Progenitor cell of endocrine pancreas (in vitro differentiated cells): ENCODE data around the gene CEACAM5. TPM values are rescaled to one million over a fixed set of nuclear protein-coding genes. Genes with fewer than 3 reads are reported as not detected.
A peak's percentile ranks its signal among the peaks of the same experiment; 100 is the strongest.

Source experiments
- DNase-seq: peaks from one replicate; pipeline ENCODE4 v3.0.0; 2021; ENCODE audit warnings: low spot score; ENCODE audit not compliant: unreplicated experiment
- H3K27ac Mint-ChIP-seq: 2 replicates; pipeline ENCODE4 v1.8.0; 2021; ENCODE audit warnings: mild to moderate bottlenecking, moderate library complexity, mixed read lengths
- H3K27me3 Mint-ChIP-seq: 2 replicates; pipeline ENCODE4 v1.8.0; 2021; ENCODE audit warnings: mixed read lengths
- H3K36me3 Mint-ChIP-seq: 2 replicates; pipeline ENCODE4 v1.8.0; 2022; ENCODE audit warnings: mixed read lengths; ENCODE audit not compliant: insufficient read depth
- H3K4me1 Mint-ChIP-seq: 2 replicates; pipeline ENCODE4 v1.8.0; 2021; ENCODE audit warnings: low read depth, mixed read lengths
- H3K4me3 Mint-ChIP-seq: 2 replicates; pipeline ENCODE4 v1.8.0; 2021; ENCODE audit warnings: low read depth, mild to moderate bottlenecking, moderate library complexity, mixed read lengths
- H3K9me3 Mint-ChIP-seq: 2 replicates; pipeline ENCODE4 v1.8.0; 2021; ENCODE audit warnings: low read depth, mixed read lengths
- total RNA-seq: library from RNA; stranded (reverse); gene quantifications from 2 replicates; pipeline ENCODE4 v1.2.1, GENCODE V29; 2021
- TF ChIP-seq, protein P1 (sequence below): fragments of 200-600 bp; sonication (generic); IDR thresholded peaks from one replicate; pipeline ENCODE4 v1.5.0; 2021; ENCODE audit warnings: antibody characterized with exemption, mild to moderate bottlenecking; ENCODE audit not compliant: unreplicated experiment

Gene CEACAM5
- total RNA-seq, 1 donor from 2014 or later = not detected

DNA sequence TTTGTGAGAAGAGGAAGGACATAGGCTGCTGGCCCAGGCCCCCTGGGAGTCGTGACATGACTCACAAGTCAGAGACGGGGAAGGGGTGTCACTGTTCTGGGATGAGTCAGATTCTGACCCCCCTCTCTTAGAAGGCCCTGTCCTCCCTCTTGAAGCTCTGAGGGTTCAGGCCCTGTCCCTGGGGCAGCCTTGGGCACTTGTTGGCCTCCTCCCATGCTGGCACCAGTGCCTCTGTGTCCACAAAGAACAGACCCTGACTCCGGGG lies 17.7 kb upstream of the CEACAM5 start:
- no peaks in the 10 kb centered on the region for H3K36me3 Mint-ChIP-seq
- H3K27me3 Mint-ChIP-seq = no peaks in the 10 kb centered on the region
- no peak overlapping the region for H3K27ac Mint-ChIP-seq
- no peaks in the 10 kb centered on the region for H3K4me1 Mint-ChIP-seq
- H3K9me3 Mint-ChIP-seq = peaks cover 49% of the 10 kb centered on the region
- TF ChIP-seq, protein P1, sequence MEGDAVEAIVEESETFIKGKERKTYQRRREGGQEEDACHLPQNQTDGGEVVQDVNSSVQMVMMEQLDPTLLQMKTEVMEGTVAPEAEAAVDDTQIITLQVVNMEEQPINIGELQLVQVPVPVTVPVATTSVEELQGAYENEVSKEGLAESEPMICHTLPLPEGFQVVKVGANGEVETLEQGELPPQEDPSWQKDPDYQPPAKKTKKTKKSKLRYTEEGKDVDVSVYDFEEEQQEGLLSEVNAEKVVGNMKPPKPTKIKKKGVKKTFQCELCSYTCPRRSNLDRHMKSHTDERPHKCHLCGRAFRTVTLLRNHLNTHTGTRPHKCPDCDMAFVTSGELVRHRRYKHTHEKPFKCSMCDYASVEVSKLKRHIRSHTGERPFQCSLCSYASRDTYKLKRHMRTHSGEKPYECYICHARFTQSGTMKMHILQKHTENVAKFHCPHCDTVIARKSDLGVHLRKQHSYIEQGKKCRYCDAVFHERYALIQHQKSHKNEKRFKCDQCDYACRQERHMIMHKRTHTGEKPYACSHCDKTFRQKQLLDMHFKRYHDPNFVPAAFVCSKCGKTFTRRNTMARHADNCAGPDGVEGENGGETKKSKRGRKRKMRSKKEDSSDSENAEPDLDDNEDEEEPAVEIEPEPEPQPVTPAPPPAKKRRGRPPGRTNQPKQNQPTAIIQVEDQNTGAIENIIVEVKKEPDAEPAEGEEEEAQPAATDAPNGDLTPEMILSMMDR = no peak
- DNase-seq = no peak
- H3K4me3 Mint-ChIP-seq = no peak overlapping the region

DNA sequence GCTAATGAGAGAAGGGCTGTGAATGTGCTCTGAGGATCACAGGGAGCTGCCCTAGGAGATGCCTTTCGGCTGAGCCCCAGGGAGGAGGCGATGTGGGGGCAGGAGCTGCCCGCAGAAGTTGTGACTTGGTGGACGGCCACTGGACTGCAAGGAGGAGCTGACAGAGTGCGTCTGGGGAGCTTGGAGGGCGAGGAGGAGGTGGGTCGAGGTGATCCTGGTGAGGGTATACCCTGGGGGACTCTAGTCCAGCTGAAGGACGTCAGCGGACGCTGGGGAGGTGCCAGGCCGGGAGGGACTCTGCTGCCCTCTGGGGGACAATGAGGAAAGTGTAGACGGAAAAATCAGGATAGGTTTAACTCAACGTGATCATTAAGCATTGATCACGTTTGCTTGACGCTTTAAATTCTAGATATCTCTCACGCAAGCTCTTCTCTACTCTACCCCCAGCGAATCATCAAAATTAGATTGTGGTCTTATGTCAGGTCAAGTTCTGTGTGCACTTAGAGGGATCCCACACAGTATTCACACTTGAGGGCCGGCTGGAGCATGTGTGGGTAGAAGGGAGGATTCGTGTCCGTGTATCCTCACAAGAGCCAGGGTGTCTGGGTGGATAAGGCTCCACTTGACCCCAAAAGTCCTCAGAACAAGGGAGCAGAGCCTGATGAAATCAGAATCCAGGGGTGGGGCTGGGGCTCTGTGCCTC lies 17.0 kb upstream of the CEACAM5 start:
- TF ChIP-seq, protein P1 = peak; percentile 18
- no peak for DNase-seq
- H3K9me3 Mint-ChIP-seq = peaks cover 48% of the 10 kb centered on the region
- H3K27ac Mint-ChIP-seq = no peak overlapping the region
- H3K27me3 Mint-ChIP-seq = no peaks in the 10 kb centered on the region
- H3K4me1 Mint-ChIP-seq = no peaks in the 10 kb centered on the region
- no peaks in the 10 kb centered on the region for H3K36me3 Mint-ChIP-seq
- H3K4me3 Mint-ChIP-seq = no peak overlapping the region

DNA sequence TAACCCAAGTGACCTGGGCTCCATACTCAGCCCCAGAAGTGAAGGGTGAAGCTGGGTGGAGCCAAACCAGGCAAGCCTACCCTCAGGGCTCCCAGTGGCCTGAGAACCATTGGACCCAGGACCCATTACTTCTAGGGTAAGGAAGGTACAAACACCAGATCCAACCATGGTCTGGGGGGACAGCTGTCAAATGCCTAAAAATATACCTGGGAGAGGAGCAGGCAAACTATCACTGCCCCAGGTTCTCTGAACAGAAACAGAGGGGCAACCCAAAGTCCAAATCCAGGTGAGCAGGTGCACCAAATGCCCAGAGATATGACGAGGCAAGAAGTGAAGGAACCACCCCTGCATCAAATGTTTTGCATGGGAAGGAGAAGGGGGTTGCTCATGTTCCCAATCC lies 14.2 kb upstream of the CEACAM5 start:
- Mint-ChIP-seq H3K4me3 (no peak overlapping the region), H3K4me1 (no peaks in the 10 kb centered on the region), H3K36me3 (peaks cover 4% of the 10 kb centered on the region), H3K27me3 (no peaks in the 10 kb centered on the region), H3K9me3 (peaks cover 50% of the 10 kb centered on the region), H3K27ac (no peak overlapping the region)
- TF ChIP-seq, protein P1 = no peak
- no peak for DNase-seq

DNA sequence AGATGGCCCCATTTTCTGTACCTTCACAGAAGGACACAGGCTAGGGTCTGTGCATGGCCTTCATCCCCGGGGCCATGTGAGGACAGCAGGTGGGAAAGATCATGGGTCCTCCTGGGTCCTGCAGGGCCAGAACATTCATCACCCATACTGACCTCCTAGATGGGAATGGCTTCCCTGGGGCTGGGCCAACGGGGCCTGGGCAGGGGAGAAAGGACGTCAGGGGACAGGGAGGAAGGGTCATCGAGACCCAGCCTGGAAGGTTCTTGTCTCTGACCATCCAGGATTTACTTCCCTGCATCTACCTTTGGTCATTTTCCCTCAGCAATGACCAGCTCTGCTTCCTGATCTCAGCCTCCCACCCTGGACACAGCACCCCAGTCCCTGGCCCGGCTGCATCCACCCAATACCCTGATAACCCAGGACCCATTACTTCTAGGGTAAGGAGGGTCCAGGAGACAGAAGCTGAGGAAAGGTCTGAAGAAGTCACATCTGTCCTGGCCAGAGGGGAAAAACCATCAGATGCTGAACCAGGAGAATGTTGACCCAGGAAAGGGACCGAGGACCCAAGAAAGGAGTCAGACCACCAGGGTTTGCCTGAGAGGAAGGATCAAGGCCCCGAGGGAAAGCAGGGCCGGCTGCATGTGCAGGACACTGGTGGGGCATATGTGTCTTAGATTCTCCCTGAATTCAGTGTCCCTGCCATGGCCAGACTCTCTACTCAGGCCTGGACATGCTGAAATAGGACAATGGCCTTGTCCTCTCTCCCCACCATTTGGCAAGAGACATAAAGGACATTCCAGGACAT lies 13.4 kb upstream of the CEACAM5 start:
- peaks cover 47% of the 10 kb centered on the region for H3K9me3 Mint-ChIP-seq
- H3K4me1 Mint-ChIP-seq = no peaks in the 10 kb centered on the region
- H3K36me3 Mint-ChIP-seq = peaks cover 4% of the 10 kb centered on the region
- TF ChIP-seq, protein P1 = no peak
- H3K27ac Mint-ChIP-seq = no peak overlapping the region
- no peak overlapping the region for H3K4me3 Mint-ChIP-seq
- DNase-seq = no peak
- H3K27me3 Mint-ChIP-seq = no peaks in the 10 kb centered on the region

DNA sequence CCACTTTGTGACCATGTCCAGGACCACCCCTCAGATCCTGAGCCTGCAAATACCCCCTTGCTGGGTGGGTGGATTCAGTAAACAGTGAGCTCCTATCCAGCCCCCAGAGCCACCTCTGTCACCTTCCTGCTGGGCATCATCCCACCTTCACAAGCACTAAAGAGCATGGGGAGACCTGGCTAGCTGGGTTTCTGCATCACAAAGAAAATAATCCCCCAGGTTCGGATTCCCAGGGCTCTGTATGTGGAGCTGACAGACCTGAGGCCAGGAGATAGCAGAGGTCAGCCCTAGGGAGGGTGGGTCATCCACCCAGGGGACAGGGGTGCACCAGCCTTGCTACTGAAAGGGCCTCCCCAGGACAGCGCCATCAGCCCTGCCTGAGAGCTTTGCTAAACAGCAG lies 12.7 kb upstream of the CEACAM5 start:
- H3K4me1 Mint-ChIP-seq = no peaks in the 10 kb centered on the region
- no peaks in the 10 kb centered on the region for H3K27me3 Mint-ChIP-seq

More for the DNA sequence above, 12.7 kb upstream of the CEACAM5 start:
- no peak for DNase-seq
- peaks cover 47% of the 10 kb centered on the region for H3K9me3 Mint-ChIP-seq
- TF ChIP-seq, protein P1 = no peak
- H3K4me3 Mint-ChIP-seq = no peak overlapping the region
- no peak overlapping the region for H3K27ac Mint-ChIP-seq
- H3K36me3 Mint-ChIP-seq = peaks cover 4% of the 10 kb centered on the region
